ENCODE data around the gene ELOVL7. TPM values are rescaled to one million over a fixed set of nuclear protein-coding genes. Genes with fewer than 3 reads are reported as not detected.

Gene ELOVL7
- total RNA-seq, 1 donor from 2014 or later: 4.4 TPM

GRCh38 chr5:60887746-60888145, 43.7 kb upstream of the ELOVL7 start:
- TF ChIP-seq, protein P1, sequence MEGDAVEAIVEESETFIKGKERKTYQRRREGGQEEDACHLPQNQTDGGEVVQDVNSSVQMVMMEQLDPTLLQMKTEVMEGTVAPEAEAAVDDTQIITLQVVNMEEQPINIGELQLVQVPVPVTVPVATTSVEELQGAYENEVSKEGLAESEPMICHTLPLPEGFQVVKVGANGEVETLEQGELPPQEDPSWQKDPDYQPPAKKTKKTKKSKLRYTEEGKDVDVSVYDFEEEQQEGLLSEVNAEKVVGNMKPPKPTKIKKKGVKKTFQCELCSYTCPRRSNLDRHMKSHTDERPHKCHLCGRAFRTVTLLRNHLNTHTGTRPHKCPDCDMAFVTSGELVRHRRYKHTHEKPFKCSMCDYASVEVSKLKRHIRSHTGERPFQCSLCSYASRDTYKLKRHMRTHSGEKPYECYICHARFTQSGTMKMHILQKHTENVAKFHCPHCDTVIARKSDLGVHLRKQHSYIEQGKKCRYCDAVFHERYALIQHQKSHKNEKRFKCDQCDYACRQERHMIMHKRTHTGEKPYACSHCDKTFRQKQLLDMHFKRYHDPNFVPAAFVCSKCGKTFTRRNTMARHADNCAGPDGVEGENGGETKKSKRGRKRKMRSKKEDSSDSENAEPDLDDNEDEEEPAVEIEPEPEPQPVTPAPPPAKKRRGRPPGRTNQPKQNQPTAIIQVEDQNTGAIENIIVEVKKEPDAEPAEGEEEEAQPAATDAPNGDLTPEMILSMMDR (IDR thresholded peaks at IDR 0.05; ENCODE audit: unreplicated experiment): no peak
- no peak overlapping the region for H3K27ac Mint-ChIP-seq (ENCODE audit: unreplicated experiment)
- no peak overlapping the region for H3K4me3 Mint-ChIP-seq (ENCODE audit: unreplicated experiment)
- DNase-seq (ENCODE audit: low spot score): no peak
- no peaks in the 10 kb centered on the region for H3K4me1 Mint-ChIP-seq (ENCODE audit: unreplicated experiment)
- peaks cover 6% of the 10 kb centered on the region for H3K36me3 Mint-ChIP-seq (ENCODE audit: low read depth, unreplicated experiment)
- H3K9me3 Mint-ChIP-seq (ENCODE audit: unreplicated experiment): no peaks in the 10 kb centered on the region
- no peaks in the 10 kb centered on the region for H3K27me3 Mint-ChIP-seq (ENCODE audit: unreplicated experiment)

GRCh38 chr5:60887096-60887495, 43.0 kb upstream of the ELOVL7 start:
- peaks cover under 1% of the 10 kb centered on the region for H3K9me3 Mint-ChIP-seq (ENCODE audit: unreplicated experiment)
- TF ChIP-seq, protein P1 (IDR thresholded peaks at IDR 0.05; ENCODE audit: unreplicated experiment): no peak
- H3K36me3 Mint-ChIP-seq (ENCODE audit: low read depth, unreplicated experiment): peaks cover 10% of the 10 kb centered on the region
- no peak overlapping the region for H3K4me3 Mint-ChIP-seq (ENCODE audit: unreplicated experiment)
- H3K4me1 Mint-ChIP-seq (ENCODE audit: unreplicated experiment): no peaks in the 10 kb centered on the region
- no peaks in the 10 kb centered on the region for H3K27me3 Mint-ChIP-seq (ENCODE audit: unreplicated experiment)
- H3K27ac Mint-ChIP-seq (ENCODE audit: unreplicated experiment): no peak overlapping the region
- no peak for DNase-seq (ENCODE audit: low spot score)

DNA sequence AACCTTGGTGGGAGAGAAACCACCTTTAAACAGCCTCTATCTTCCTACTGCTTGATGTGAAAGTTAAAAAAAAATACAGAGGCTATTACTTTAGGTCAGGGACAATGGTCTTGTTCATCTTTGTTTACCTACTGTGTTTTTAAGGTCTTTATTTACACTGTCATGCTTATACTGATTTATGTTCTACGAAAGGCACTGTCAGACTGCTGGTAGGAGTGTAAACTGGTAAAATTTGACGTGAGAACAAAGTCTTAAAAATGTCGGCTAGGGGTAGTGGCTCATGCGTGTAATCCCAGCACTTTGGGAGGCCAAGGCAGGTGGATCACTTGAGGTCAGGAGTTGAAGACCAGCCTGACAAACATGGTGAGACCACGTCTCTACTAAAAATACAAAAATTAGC, 42.1 kb upstream of the ELOVL7 start:
- Mint-ChIP-seq H3K4me3 (ENCODE audit: unreplicated experiment) (no peak overlapping the region), H3K27me3 (ENCODE audit: unreplicated experiment) (no peaks in the 10 kb centered on the region), H3K9me3 (ENCODE audit: unreplicated experiment) (peaks cover 4% of the 10 kb centered on the region), H3K36me3 (ENCODE audit: low read depth, unreplicated experiment) (peaks cover 12% of the 10 kb centered on the region), H3K4me1 (ENCODE audit: unreplicated experiment) (no peaks in the 10 kb centered on the region), H3K27ac (ENCODE audit: unreplicated experiment) (no peak overlapping the region)
- DNase-seq (ENCODE audit: low spot score): no peak
- TF ChIP-seq, protein P1 (IDR thresholded peaks at IDR 0.05; ENCODE audit: unreplicated experiment): no peak

GRCh38 chr5:60883229-60883628, 39.2 kb upstream of the ELOVL7 start:
- Mint-ChIP-seq H3K4me1 (ENCODE audit: unreplicated experiment) (no peaks in the 10 kb centered on the region), H3K4me3 (ENCODE audit: unreplicated experiment) (no peak overlapping the region), H3K9me3 (ENCODE audit: unreplicated experiment) (peaks cover 4% of the 10 kb centered on the region), H3K27me3 (ENCODE audit: unreplicated experiment) (no peaks in the 10 kb centered on the region), H3K36me3 (ENCODE audit: low read depth, unreplicated experiment) (peaks cover 16% of the 10 kb centered on the region), H3K27ac (ENCODE audit: unreplicated experiment) (no peak overlapping the region)
- TF ChIP-seq, protein P1 (IDR thresholded peaks at IDR 0.05; ENCODE audit: unreplicated experiment): peak; percentile 65
- no peak for DNase-seq (ENCODE audit: low spot score)

DNA sequence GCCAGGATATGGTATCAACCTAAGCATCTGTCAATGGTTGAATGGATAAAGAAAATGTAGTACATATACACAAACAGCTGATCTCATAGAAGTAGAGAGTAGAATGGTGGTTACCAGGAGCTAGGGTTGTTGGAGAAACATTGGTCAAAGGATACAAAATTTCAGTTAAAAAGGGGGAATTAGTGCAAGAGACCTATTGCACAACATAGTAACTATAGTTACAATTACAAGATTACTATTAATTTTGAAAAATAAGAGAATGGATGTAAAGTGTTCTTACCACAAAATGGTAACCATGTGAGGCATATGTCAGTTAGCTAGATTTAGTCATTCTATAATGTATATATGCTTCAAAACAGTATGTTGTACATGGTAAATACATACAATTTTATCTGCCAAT, 28.8 kb upstream of the ELOVL7 start:
- no peak for DNase-seq (ENCODE audit: low spot score)
- Mint-ChIP-seq H3K27me3 (ENCODE audit: unreplicated experiment) (peaks cover 2% of the 10 kb centered on the region), H3K9me3 (ENCODE audit: unreplicated experiment) (no peaks in the 10 kb centered on the region), H3K4me3 (ENCODE audit: unreplicated experiment) (no peak overlapping the region), H3K4me1 (ENCODE audit: unreplicated experiment) (peaks cover 1% of the 10 kb centered on the region), H3K27ac (ENCODE audit: unreplicated experiment) (no peak overlapping the region), H3K36me3 (ENCODE audit: low read depth, unreplicated experiment) (peaks cover 3% of the 10 kb centered on the region)
- TF ChIP-seq, protein P1 (IDR thresholded peaks at IDR 0.05; ENCODE audit: unreplicated experiment): no peak

Measured in endothelial cell (in vitro differentiated cells).